Activated CD4-positive, alpha-beta T cell treated with anti-CD3 and anti-CD28 coated beads for 4 hours (primary cell): ENCODE results near the gene FZR1.

Source experiments
- DNase-seq, 2 donors: peaks; one replicate each; pipeline ENCODE4 v3.0.0-alpha.2; 2020

The FZR1 gene

DNA sequence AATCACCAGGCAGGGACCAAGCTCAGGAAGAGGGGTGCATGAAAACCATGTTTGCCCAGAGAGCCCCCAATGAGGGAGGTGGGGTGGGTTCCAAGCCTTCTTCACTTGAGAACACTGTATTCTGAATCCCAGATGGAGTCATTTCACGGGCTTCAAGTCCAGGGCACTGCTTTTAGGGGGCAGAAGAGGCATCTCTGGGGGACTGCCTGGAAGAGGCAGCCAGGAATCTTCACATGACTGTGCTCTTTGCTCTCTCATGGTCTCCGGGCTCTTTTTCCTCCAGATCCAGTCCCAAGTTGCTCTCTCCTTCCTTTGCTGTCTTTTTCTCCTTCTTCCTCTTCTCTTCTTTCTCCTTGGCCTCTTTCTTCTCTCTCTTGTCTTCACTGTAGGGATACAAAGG is 31.5 kb upstream of the FZR1 start:
- no peak for DNase-seq

DNA sequence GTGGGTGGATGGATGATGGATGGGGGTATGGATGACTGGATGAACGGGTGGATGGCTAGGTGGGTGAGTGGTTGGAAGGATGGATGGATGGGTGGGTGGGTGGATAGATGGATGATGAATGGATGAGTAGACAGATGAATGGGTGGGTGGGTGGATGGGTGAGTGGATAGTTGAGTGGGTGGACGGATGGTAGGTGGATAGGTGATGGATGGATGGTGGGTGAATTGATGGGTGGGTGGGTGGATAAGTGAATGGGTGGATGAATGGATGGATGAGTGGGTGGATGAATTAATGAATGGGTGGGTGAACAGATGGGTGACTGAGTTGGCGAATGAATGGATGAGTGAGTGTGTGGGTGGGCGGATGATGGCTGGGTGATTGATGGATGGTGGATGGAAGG is 30.7 kb upstream of the FZR1 start:
- no peak for DNase-seq

DNA sequence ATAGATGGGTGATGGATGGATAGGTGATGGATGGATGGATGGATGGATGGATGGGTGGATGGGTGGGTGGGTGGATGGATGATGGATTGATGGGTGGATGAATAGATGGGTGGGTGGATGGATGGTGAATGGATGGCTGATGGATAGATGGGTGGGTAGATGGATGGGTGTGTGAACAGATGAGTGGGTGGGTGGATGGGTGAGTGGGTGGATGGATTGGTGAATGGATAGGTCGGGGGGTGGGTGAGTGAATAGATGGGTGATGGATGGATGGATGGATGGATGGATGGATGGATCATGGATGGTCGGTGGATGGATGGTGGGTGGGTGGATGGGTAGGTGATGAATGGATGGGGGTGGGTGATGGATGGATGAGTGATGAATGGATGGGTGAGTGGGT is 29.3 kb upstream of the FZR1 start:
- DNase-seq = no peak

DNA sequence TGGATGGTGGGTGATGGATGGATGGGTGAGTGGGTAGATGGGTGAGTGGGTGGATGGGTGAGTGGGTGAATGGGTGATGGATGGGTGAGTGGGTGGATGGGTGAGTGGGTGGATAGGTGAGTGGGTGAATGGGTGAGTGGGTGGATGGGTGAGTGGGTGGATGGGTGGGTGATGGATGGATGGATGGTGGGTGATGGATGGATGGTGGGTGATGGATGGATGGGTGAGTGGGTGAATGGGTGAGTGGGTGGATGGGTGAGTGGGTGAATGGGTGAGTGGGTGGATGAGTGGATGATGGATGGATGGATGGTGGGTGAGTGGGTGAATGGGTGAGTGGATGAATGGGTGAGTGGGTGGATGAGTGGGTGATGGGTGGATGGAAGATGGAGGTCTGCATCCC is 28.6 kb upstream of the FZR1 start:
- no peak for DNase-seq

DNA sequence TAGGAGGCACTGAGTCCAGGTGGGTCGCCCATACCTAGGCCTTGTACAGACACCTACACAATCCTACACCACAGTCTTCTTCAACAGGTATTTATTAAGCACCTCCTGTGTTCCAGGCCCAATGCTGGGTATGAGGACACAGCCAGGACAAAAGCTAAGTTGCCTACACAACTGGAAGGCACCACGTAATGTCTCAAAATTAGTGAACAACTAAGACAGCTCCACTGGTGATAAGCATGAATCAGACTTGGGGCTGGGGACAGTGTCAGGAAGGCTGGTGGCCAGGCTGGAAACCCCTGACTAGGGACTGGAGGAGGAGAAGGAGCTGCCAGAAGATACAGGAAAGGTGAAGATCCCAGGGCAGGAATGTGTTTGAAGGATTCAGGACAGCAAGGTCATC is 28.2 kb upstream of the FZR1 start:
- DNase-seq = no peak

DNA sequence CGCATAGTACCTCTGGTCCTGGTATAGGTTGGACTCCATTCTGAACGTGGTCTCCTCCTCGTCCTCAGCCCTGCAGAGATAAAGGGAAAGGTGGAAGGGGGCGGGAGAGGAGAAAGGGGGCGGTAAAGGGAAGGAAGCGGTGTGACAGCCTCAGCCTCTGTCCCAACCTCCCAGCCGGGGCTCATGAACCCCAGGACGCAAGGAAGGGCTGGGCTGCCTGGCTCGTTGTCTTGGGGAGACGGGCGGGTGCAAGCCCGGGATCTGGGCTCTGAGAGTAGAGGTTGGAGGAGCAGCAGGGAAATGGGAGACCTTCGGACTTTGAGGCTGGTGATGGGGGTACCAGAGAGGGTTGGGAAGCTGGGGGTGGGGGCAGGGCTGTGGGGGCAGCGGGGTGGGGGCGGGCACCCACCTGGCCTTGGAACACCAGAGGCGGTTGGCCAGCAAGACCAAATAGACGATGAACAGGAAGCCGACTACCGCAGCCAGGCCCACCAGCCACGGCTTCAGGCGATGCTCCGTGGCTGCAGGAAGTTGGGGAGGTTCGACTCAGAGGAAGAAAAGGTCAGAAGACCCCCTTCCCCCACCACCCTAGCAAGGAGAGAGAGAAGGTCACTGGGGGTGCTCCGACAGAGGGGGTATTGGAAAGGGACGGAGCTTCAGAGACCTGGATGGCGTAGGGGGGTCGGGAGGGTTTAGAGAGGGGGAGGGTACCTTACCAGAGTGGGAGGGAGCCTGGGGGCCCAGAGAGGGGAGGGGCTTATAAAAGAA is 27.5 kb upstream of the FZR1 start:
- no peak for DNase-seq

DNA sequence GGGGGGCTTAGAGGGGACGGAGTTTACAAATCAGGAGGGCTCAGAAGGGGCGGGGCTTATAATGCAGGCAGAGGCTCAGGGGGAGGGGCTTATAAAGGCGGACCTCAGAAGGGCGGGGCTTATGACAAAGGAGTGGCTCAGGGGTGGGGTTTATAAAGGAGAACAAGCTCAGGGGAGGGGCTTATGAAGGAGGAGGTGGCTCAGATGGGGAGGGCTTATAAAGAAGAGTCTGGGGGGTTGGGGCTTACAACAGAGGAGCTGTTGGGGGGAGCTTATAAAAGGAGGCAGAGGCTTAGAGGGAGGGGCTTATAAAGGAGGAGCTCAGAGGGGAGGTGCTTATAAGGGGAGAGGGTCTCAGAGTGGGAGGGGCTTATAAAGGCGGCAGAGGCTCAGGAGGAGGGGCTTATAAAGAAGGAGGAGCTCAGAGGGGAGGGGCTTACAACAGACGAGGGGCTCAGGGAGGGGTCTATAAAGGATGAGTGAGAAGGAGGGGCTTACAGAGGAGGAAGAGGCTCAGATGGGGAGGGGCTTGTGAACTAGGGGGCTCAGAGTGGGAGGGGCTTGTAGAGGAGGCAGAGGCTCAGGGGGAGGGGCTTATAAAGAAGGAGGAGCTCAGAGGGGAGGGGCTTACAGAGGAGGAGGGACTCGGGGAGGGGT is 26.8 kb upstream of the FZR1 start:
- DNase-seq = peak; percentile 20 to 26

DNA sequence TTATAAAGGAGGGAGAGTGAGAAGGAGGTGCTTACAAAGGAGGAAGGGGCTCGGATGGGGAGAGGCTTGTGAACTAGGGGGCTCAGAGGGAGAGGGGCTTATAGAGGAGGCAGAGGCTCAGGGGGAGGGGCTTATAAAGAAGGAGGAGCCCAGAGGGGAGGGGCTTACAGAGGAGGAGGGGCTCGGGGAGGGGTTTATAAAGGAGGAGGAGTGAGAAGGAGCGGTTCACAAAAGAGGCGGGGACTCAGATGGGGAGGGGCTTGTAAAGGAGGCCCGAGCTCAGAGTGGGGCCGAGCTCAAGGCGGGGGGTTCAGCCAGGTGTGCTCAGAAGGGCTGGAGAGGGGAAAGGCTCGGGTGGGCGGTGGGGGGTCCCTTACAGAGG is 26.3 kb upstream of the FZR1 start:
- no peak for DNase-seq

DNA sequence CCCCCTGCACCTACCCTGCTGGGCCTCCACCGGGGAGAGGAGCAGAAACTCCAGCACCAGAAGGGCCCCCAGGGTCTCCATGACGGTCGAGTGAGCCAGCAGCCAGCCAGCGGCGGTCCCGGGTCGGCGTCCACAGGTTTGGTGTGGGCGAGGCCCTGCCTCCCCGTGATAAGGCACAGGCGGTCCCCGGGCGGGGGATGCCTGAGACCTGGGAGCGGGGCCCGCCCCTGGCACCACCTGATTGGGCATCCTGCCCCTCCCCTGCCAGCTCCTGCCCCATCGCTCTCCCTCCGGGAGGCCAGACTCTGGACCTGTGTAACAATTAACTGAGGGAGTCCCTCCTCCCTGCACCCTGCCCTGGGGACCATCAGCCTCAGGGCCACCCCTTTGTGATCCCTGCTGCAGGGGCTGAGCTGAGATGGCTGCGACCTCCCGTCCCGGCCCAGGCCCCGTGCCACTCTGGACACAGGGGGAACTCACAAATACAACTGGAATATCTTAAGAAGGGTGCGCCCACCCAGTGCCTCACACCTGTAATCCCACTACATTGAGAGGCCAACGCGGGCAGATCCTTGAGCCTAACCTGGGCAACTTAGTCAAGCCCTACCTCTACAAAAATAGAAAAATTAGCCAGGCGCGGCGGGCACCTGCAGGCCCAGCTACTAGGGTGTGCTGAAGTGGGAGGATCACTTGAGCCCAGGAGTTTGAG is 25.6 kb upstream of the FZR1 start, which contains the start of gene SMIM24:
SMIM24 (minus strand) TSS at position 143 of the 709 bp plus-strand sequence; CDS start at position 81, 62 bp downstream.
- DNase-seq = no peak

DNA sequence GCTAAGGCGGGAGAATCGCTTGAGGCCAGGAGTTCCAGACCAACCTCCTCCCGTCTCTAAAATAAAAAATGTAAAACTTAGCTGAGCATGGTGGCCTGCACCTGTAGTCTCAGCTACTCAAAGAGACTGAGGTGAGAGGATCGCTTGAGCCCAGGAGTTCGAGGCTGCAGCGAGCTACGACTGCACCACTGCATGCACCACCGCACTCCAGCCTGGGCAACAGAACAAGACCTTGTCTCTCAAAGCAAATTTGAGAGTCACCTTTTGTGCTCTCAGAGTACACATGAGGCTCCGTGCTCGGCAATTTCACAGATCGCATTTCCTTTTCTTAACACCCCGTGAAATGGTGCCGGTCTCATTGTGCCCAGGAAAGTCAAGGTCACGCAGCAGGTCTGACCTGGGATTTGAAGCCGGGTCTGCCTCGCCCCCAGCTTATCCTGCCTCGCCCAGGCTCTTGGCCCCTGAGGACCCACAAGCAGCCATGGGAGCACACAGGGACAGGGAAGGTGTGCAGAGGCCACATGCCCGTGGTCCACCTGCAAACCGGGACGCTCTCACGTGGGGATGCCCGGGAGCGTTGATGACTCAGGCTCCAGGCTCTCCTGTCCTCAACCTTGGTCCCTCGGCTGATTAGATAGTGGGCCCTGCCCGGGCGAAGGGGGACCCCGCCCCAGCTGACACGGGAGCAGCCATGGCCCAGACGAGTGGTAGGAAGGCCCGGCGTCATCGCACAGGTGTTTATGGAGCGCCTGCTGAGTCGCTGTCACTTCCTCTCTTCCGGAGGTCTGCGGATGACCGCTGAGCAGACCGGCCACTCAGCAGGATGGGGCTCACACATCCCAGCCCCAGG is 24.6 kb upstream of the FZR1 start:
- DNase-seq = no peak

DNA sequence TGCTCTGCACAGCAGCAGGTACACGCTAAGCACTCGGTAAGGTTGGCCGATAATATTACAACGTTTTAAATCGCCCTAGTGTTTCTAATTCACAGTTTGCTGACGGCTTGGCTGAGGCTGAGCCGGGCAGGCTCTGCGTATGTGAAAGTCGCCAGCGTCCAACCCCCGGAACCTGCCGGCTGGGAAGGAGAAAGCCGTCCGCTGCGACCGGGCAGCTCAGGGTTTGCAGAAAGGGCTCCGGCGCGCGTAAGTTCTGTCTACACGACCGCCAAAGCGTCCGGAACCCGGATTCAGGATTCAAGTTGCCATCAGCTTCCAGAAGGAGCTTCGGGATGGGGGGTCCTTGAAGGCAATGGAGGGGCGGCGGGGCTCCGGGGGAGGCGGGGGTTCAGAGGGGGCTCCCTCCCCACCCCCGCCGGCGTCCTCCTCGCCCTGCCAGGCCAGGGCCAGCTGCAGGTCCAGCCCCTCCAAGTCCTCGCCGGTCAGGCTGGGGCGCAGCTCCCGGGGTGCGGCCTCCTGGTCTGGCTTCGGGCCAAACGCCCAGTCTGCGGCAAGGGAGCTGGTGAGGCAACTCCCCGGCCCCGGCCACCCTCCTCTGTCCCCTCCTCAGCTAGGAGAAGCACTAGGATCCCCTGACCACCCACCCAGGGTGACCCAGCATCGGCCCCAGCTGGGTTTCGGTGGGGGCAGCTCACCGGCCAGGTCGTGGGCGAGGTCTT is 23.4 kb upstream of the FZR1 start:
- no peak for DNase-seq

DNA sequence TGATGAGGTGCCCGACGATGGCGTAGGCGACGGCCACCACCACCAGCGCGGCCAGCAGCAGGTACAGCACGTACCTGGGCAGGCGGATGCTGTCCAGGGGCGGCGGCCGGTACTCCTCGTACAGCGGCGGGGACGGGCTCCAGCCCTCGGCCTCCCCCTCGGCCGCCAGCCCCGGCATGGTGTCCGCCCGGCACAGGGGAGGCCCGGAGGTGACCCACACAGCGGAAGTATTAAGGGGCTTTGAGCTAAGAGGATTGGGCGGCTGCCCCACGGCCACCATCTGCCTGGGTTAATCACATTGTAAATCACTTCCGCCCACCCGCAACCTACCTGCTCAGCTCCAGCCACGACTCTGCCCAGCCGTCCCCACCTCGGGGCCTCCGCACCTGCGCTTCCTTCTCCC is 22.9 kb upstream of the FZR1 start, which contains the start of gene SMIM44:
SMIM44 (minus strand) TSS at position 216 of the 403 bp plus-strand sequence; CDS start at position 178, 38 bp downstream.
- no peak for DNase-seq

DNA sequence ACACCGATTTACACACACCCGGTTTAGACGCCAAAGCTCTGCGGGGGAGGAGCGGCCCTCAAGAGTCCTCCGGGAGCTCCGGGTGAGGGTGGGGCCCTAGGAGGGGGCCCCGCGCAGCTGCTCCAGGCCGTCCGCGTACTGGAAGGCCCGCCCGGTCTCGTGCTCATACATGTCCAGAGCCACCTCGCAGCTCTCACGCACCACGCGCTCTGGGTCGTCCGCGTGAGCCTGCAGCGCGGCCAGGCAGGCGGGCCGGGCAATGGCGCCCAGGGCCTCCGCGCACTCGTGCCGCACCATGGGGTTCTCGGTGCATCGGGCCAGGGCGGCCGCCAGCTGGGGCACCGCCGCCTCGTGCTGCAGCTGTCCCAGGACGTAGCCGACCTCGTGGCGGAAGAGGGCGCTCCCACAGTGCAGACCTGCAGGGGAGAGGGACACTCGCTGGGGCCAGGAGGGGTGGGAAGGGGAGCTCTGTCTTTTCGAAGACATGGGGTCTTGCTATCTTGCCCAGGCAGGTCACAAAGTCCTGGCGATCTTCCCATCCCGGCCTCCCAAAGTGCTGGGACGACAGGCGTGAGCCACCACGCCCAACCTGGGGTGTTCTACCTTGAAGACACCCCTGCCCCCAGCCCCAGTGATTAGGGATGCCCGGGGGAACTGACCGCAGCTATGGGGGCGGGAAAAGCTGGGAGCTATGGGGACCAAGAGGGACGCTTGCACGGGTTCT is 14.6 kb upstream of the FZR1 start:
- no peak for DNase-seq

DNA sequence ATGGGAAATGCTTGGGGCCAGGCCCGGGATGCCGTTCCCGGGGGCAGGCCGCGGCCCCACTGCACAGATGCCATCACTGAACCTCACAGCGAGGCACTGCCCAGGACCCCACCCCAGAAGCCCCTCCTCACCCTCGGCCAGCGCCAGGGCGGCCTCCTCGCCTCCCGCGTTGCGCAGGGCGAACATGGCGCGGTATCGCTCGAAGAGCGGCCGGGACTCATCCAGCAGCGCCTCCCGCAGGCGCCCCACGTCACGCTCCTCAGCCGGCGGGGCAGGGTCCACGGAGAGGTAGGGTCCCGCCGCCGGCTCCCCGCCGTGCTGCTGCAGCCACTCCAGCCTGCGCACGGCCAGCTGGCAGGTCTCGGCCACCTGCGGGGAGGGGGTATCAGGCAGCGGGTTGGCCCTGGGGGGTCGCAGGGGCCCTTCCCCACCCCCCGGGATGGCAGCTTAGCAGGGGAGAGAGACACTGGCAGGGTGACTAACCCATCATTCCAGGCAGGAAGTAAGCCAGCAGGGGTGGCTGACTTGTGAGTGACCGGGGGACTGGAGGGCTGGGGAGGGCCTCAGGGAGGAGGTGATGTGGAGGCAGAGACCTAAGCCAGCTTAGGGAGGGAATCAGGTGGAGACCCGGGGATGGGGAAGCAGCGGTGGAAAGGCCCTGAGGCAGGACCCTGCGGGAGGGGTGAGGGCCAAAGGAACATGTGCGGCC is 13.8 kb upstream of the FZR1 start:
- DNase-seq = no peak

DNA sequence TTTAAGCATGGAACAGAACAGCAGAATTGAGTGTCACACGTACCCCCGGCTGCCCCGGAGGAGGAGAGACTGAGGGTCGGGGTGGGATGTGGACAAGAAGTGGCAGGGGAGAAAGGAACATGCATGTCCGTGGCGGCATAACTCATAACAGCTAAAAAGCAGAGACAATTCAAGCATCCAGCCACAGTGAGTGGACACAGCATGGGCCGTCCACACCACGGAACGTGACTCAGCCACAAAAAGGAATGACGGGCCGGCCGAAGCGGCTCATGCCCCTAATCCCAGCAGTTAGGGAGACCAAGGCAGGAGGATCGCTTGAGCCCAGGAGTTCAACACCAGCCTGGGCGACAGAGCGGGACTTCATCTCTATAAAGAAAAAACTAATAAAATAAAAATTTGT is 13.2 kb upstream of the FZR1 start:
- no peak for DNase-seq

DNA sequence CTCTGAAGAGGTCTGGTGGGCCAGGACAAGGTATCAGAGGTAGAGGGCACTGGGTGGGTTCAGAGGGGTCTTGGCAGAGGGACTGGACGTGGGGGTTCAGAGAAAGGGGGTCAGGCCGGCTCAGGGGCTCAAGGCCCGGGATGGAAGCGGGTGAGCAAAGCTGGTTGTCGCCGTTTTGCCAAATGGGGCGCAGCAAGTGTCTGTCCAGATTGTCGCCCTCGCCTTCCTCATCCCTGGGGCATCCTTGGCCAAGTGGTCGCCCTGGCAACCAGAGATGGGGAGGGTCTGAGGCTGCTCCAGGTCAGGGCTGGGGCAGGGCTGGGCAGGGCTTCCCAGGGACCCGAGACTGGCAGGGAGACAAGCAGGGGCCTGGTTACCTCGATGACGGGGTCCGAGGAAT is 12.5 kb upstream of the FZR1 start:
- no peak for DNase-seq

DNA sequence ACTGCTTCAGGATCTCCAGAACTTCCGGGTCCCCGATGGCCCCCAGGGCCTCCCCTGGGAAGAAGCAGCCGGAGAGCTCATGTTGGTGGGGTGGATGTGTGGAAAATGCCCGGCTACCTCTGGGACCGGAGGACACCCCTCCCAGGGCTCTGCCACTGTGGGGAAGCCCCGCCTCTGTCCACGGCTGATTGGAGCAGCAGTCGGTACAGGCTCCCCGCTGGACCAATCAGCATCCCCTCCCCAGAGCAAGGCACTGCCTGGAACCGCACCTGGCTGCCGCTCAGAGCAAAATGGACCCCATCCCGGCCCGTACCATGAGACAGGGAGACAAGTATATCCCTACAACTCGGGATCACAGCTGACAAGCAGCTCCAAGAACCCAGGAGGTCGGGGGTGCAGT is 12.1 kb upstream of the FZR1 start:
- DNase-seq = no peak

DNA sequence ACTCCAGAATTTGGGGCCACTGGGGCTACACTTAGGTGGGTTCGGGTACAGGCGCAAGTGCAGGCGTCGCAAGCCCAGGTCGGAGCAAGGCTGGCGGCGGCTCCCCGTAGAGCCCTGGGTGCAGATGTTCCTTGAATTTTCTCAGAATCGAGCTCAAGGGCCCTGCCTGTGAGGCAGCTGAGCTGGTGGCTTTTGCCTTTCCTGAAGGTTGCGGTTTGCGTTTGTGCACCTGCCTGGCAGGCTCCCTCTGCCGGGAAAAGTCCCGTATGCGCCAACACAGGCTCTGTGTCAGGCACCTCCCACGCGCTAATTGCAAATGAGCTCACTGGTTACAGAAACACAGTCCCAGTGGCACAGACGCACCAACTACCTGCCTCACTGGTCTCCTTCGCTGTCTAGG is 11.6 kb upstream of the FZR1 start:
- DNase-seq = peak; percentile 73 to 74

DNA sequence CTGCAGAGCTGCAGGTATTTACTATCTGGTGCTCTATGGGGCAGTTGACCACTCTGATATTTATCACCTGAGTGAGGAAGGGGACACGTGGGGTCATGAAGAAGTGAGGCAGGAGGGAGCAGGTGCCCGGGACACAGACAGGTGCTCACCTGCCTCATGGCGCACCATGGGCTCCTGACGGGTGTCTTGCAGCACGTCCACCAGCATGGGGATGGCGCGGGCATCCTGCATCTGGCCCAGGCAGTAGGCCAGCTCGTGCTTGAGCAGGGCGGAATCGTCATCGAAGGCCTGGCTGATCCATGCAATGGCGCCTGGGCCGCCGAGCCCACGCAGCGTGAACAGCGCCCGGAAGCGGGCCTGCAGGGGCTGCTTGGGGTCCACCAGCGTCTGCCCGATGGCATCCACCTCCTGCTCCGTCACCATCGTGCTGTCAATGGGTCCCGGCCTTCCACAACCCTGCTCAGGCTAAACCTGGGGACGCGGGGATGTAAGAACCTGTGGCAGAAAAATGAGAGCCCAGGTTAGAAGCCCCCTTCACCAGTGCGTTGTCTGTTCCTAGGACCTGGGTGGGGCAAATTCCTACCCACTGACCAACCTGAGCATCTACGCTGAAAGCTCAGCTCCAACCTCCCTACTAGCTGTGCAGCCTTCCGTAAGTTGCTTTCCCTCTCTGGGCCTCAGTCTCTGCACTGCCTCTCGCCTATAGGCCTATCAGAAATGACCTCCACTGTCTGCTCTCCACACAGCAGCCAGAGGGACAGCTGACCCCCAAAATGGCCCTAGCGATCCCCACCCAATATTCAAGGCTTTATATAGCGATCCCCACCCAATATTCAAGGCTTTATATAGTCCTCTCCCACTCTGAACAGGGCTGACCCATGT is 9.5 kb upstream of the FZR1 start:
- DNase-seq = no peak
